Measurements from ENCODE around the gene PRSS53. TPM values are rescaled to one million over a fixed set of nuclear protein-coding genes. Genes with fewer than 3 reads are reported as not detected.

The PRSS53 gene
- total RNA-seq, 2 experiments from 2014 or later: 5.5 to 8.6 TPM

DNA sequence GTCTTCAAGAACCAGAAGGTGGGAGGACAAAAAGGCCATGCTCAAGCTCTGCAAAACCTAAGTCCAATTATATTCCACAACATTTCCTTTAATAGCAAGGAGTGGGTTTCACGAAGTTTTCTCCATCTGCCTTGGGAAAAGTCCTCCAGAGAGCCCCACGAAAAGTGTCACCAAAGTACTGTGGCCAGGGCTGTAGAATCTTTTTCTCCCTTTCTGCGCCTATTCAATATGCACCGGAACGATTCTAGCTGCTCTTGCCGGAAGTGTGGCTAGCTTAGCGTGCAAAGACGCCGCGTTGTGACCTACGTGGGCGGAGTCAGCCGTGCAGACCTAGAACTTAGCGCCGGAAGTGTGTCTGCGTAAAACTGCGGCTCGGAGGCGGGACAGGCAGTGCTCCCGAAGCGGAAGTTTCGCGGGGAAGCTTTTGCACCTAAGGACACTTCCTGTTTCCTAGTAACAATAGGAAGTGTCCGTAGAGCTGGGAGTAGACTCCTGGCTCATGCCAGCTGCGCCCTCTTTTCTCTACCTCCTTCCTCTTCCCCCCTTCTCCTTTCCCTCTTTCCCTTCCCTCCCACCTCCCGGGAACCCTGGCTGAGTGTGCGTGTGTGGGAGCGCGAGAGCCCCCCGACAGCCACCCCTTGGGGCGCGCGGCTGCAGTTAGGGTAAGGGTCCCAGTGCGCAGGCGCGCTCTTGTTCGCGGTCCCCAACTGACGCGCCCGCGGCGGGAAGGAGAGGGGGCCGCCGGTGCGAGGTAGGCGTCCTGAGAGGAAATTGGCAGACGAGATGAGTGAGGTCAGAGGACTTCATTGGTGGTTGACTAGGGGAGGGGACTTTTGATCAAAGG is 14.6 kb downstream of the PRSS53 start, which contains the start of the genes ZNF646 and ZNF668:
Gene ZNF646 (plus strand): TSS at position 453 of the 844 bp plus-strand sequence. CDS start 1,903 bp downstream, outside the sequence.
Gene ZNF668 (minus strand): TSS at position 271 of the 844 bp plus-strand sequence. CDS start 9,781 bp downstream, outside the sequence.
- CTCF ChIA-PET: interaction anchor here (0.8 to 2.4 kb wide), 10 partner anchors 18 to 384 kb away, joined by 3 to 15 read pairs (median 4); partner anchors contain the start of genes HSD3B7 and VKORC1
- H3K27me3 Mint-ChIP-seq: no peaks in the 10 kb centered on the region
- peak; percentile 100 for DNase-seq
- TF ChIP-seq, protein P1, sequence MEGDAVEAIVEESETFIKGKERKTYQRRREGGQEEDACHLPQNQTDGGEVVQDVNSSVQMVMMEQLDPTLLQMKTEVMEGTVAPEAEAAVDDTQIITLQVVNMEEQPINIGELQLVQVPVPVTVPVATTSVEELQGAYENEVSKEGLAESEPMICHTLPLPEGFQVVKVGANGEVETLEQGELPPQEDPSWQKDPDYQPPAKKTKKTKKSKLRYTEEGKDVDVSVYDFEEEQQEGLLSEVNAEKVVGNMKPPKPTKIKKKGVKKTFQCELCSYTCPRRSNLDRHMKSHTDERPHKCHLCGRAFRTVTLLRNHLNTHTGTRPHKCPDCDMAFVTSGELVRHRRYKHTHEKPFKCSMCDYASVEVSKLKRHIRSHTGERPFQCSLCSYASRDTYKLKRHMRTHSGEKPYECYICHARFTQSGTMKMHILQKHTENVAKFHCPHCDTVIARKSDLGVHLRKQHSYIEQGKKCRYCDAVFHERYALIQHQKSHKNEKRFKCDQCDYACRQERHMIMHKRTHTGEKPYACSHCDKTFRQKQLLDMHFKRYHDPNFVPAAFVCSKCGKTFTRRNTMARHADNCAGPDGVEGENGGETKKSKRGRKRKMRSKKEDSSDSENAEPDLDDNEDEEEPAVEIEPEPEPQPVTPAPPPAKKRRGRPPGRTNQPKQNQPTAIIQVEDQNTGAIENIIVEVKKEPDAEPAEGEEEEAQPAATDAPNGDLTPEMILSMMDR (IDR thresholded peaks at IDR 0.05): no peak
- peak within 1 kb of the TSS; percentile 96 for H3K4me3 Mint-ChIP-seq
- ATAC-seq: peak; percentile 80
- peak within 1 kb of the TSS; percentile 98 for H3K27ac Mint-ChIP-seq
- H3K4me1 Mint-ChIP-seq (ENCODE audit: low read depth): peaks cover 43% of the 10 kb centered on the region
- H3K36me3 Mint-ChIP-seq (ENCODE audit: low read depth): peaks cover 35% of the 10 kb centered on the region
- POLR2A ChIA-PET: interaction anchor here (0.6 to 2.9 kb wide), 30 partner anchors 10 to 199 kb away, joined by 3 to 23 read pairs (median 4); partner anchors contain the start of genes FBXL19, FUS, HSD3B7 and KAT8
- intact Hi-C loops (cut with micrococcal nuclease): loop anchor here (5.0 kb wide), 1 partner anchor 42 kb away; the partner anchor contains the start of gene STX4
- no peaks in the 10 kb centered on the region for H3K9me3 Mint-ChIP-seq

DNA sequence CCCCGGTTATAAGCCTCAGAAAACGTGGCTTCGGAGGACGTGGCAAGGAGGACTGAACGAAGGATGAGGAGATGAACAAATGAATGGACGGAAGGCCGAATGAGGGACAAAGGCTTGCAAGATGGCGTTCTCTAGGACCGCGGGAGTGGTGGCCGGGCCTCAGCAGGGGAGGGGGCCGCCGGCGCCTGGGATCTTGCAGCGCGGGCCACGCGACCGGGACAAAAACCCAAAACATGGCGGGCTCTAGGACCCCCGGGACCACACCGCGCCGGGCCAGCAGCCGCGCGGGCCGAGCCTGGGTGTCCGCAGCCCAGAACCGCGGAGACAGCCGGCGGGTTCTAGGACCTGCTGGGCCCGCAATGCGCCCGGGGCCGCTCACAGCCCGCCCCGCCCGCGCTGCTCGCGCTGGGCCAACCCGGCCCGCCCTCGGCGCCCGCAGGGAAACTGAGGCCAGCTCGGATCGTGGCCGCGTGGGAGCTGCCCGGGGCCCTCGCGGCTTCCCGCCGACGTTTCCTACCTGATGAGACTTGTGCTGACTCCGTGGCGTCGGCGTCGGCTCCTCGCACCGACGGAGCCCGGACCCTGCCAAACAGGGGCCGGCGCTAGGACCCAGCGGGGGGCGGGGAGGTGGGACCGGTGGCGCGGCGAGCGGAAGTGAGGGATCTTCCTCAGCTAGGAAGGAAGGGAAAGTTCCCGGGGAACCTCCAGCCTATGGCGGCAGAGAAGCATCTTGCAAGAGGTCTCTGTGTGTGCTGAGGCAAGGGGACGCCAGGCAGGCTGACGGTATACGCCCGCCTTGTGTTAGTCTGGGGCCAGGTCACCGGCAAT is 15.4 kb downstream of the PRSS53 start:
- intact Hi-C loops (cut with micrococcal nuclease): loop anchor here (5.0 kb wide), 1 partner anchor 41 kb away; the partner anchor contains the start of gene STX4
- ATAC-seq (peak; percentile 50), DNase-seq (peak; percentile 94)
- Mint-ChIP-seq H3K4me1 (ENCODE audit: low read depth) (peaks cover 39% of the 10 kb centered on the region), H3K27me3 (no peaks in the 10 kb centered on the region), H3K9me3 (no peaks in the 10 kb centered on the region), H3K36me3 (ENCODE audit: low read depth) (peaks cover 28% of the 10 kb centered on the region), H3K4me3 (peak overlapping the region; percentile 96), H3K27ac (peak overlapping the region; percentile 98)
- ChIA-PET CTCF (interaction anchor here (0.8 to 2.4 kb wide), 10 partner anchors 19 to 385 kb away, joined by 3 to 15 read pairs (median 6); partner anchors contain the start of genes HSD3B7 and VKORC1), POLR2A (interaction anchor here (0.6 to 2.9 kb wide), 30 partner anchors 9 to 205 kb away, joined by 3 to 23 read pairs (median 4); partner anchors contain the start of genes FBXL19, FUS, HSD3B7 and KAT8)
- TF ChIP-seq, protein P1 (IDR thresholded peaks at IDR 0.05): no peak

DNA sequence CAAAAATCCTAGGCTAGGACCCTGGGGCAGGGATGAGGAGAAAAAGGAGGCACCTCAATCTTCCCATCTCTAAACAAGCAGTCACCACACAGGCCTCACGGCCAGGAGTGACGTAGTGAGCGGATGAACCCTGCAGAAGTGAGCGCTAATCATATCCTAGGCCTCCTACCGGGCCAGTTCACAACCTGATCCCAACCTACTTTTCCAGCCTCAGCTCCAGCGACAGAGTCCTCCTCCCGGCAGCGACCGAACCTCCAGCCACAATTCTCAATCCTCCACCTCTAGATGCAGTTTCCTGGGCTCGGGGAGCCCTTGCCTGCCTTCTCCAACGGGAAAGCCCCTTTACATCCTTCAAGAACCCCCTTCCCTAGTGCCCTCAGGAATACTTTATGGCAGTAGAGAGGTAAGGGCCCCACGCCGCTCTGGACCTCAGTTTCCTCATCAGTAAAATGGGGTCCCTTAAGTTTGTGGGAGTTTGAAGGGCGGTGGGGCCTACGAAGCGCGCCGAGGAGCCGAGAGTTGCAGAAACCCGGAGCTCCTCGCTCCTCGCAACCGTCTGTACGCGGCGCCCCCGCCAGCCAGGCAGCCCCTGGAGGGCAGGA is 16.1 kb downstream of the PRSS53 start:
- Mint-ChIP-seq H3K27me3 (no peaks in the 10 kb centered on the region), H3K36me3 (ENCODE audit: low read depth) (peaks cover 21% of the 10 kb centered on the region), H3K27ac (peak overlapping the region; percentile 97), H3K4me3 (peak overlapping the region; percentile 96), H3K4me1 (ENCODE audit: low read depth) (peaks cover 36% of the 10 kb centered on the region), H3K9me3 (no peaks in the 10 kb centered on the region)
- intact Hi-C loops (cut with micrococcal nuclease): loop anchor here (5.0 kb wide), 1 partner anchor 40 kb away; the partner anchor contains the start of gene STX4
- DNase-seq (peak; percentile 61), ATAC-seq (no peak)
- ChIA-PET POLR2A (interaction anchor here (1.0 to 2.9 kb wide), 11 partner anchors 9 to 204 kb away, joined by 3 to 23 read pairs (median 6); partner anchors contain the start of genes FUS and STX4), CTCF (interaction anchor here (2.3 to 2.4 kb wide), 2 partner anchors 23 to 70 kb away, joined by 6 to 15 read pairs; partner anchors contain the start of gene VKORC1)
- TF ChIP-seq, protein P1 (IDR thresholded peaks at IDR 0.05): no peak

DNA sequence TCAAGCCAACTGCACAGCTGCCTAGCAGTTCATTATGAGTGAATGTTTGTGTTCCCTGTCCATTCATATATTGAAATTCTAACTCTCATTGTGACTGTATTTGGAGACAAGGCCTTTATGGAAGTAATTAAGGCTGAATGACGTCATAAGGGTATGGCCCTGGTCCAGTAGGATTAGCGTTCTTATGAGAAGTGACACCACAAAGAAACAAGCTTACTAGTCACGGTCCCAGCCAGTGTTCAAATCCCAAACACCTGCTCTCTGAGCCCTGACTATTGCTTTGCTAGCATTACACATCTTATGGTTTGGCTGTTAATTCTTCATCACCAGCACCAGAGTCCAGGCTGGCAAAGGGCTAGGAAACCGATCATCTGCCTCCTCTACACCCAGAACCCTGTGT is 16.9 kb downstream of the PRSS53 start:
- ChIA-PET POLR2A (interaction anchor here (0.9 to 2.9 kb wide), 6 partner anchors 13 to 203 kb away, joined by 3 to 22 read pairs (median 4); no protein-coding TSS in a partner anchor), CTCF (interaction anchor here (0.6 to 2.3 kb wide), 2 partner anchors 70 to 335 kb away, joined by 3 to 6 read pairs; no protein-coding TSS in a partner anchor)
- TF ChIP-seq, protein P1 (IDR thresholded peaks at IDR 0.05): no peak
- peak overlapping the region; percentile 96 for H3K4me3 Mint-ChIP-seq
- peaks cover 35% of the 10 kb centered on the region for H3K4me1 Mint-ChIP-seq (ENCODE audit: low read depth)
- no peaks in the 10 kb centered on the region for H3K9me3 Mint-ChIP-seq
- H3K36me3 Mint-ChIP-seq (ENCODE audit: low read depth): peaks cover 18% of the 10 kb centered on the region
- DNase-seq: no peak
- no peaks in the 10 kb centered on the region for H3K27me3 Mint-ChIP-seq
- no peak for ATAC-seq
- intact Hi-C loops (cut with micrococcal nuclease): loop anchor here (5.0 kb wide), 1 partner anchor 40 kb away; the partner anchor contains the start of gene STX4
- peak overlapping the region; percentile 97 for H3K27ac Mint-ChIP-seq

All from activated CD8-positive, alpha-beta T cell treated with anti-CD3 and anti-CD28 coated beads for 36 hours (primary cell).